CD8-positive, alpha-beta memory T cell (primary cell): ENCODE results near the gene TPRG1L. TPM values are rescaled to one million over a fixed set of nuclear protein-coding genes. Genes with fewer than 3 reads are reported as not detected.
A peak's percentile ranks its signal among the peaks of the same experiment; 100 is the strongest.

ENCODE experiments used
- CTCF ChIA-PET: fragments of 350-600 bp; sonication (Branson Sonifier 250); formaldehyde crosslinking; loops from one replicate; lab custom pipeline; 2021; ENCODE audit warnings: antibody characterized with exemption; lab: Charles Lee
- POLR2A ChIA-PET: fragments of 350-600 bp; sonication (Branson Sonifier 250); formaldehyde crosslinking; loops from one replicate; lab custom pipeline; 2021; ENCODE audit warnings: antibody characterized with exemption; lab: Charles Lee
- DNase-seq, 5 donors: peaks; one replicate each; pipeline versions ENCODE4 v3.0.0 to v3.0.0-alpha.2; 2020 to 2022; ENCODE audit warnings: mixed read lengths in 1 of 5
- H3K27ac ChIP-seq: one replicate; pipeline ENCODE4 v1.7.0; 2013; ENCODE audit warnings: low read depth, mild to moderate bottlenecking, low read length, moderate library complexity
- H3K27me3 ChIP-seq: 2 replicates; pipeline ENCODE4 v1.7.0; 2013; ENCODE audit warnings: low read length, mild to moderate bottlenecking; ENCODE audit not compliant: insufficient read depth, poor library complexity, severe bottlenecking
- H3K36me3 ChIP-seq: 2 replicates; pipeline ENCODE4 v1.7.0; 2013; ENCODE audit warnings: mild to moderate bottlenecking, low read length, moderate library complexity; ENCODE audit not compliant: insufficient read depth
- H3K4me1 ChIP-seq: 2 replicates; pipeline ENCODE4 v1.7.0; 2013; ENCODE audit warnings: mild to moderate bottlenecking, low read length, moderate library complexity; ENCODE audit not compliant: insufficient read depth
- H3K4me3 ChIP-seq: 2 replicates; pipeline ENCODE4 v1.7.0; 2013; ENCODE audit warnings: mild to moderate bottlenecking, low read length
- H3K9me3 ChIP-seq: 2 replicates; pipeline ENCODE4 v1.7.0; 2013; ENCODE audit warnings: mild to moderate bottlenecking, low read length
- H3K27ac Mint-ChIP-seq, 8 donors: one replicate each; pipeline ENCODE4 v1.8.0; 2020 to 2021; ENCODE audit warnings: mixed read lengths in 8 of 8, mild to moderate bottlenecking in 6 of 8, inconsistent platforms in 3 of 8, moderate library complexity in 3 of 8
- H3K27me3 Mint-ChIP-seq, 2 donors: one replicate each; pipeline ENCODE4 v1.8.0; 2020 to 2021; ENCODE audit warnings: mixed read lengths in 2 of 2, mild to moderate bottlenecking in 1 of 2, moderate library complexity in 1 of 2
- H3K36me3 Mint-ChIP-seq, 3 donors: one replicate each; pipeline ENCODE4 v1.8.0; 2020 to 2021; ENCODE audit warnings: mixed read lengths in 3 of 3, inconsistent platforms in 1 of 3, mild to moderate bottlenecking in 1 of 3
- H3K4me1 Mint-ChIP-seq, 3 donors: one replicate each; pipeline ENCODE4 v1.8.0; 2020 to 2021; ENCODE audit warnings: mixed read lengths in 3 of 3, inconsistent platforms in 1 of 3, mild to moderate bottlenecking in 1 of 3
- H3K4me3 Mint-ChIP-seq, 7 donors: one replicate each; pipeline ENCODE4 v1.8.0; 2020 to 2021; ENCODE audit warnings: mixed read lengths in 7 of 7, mild to moderate bottlenecking in 6 of 7, moderate library complexity in 4 of 7, inconsistent platforms in 2 of 7
- H3K9me3 Mint-ChIP-seq, 5 donors: one replicate each; pipeline ENCODE4 v1.8.0; 2020 to 2022; ENCODE audit warnings: mixed read lengths in 5 of 5, mild to moderate bottlenecking in 3 of 5, moderate library complexity in 2 of 5, inconsistent platforms in 1 of 5
- polyA plus RNA-seq: library from polyadenylated mRNA; unstranded; fragments of 300-500 nt; fragmentation: Illumina TruSeq; gene quantifications from one replicate; pipeline ENCODE4 v1.2.3, GENCODE V29; 2021
- total RNA-seq, 2 experiments: library from RNA; stranded (reverse); gene quantifications; one replicate each; pipeline ENCODE4 v1.2.3, GENCODE V29; 2021

Gene TPRG1L
- total and polyA plus RNA-seq, 3 experiments from 2014 or later, result 18.9 to 47.7 (median 21.1) TPM

DNA sequence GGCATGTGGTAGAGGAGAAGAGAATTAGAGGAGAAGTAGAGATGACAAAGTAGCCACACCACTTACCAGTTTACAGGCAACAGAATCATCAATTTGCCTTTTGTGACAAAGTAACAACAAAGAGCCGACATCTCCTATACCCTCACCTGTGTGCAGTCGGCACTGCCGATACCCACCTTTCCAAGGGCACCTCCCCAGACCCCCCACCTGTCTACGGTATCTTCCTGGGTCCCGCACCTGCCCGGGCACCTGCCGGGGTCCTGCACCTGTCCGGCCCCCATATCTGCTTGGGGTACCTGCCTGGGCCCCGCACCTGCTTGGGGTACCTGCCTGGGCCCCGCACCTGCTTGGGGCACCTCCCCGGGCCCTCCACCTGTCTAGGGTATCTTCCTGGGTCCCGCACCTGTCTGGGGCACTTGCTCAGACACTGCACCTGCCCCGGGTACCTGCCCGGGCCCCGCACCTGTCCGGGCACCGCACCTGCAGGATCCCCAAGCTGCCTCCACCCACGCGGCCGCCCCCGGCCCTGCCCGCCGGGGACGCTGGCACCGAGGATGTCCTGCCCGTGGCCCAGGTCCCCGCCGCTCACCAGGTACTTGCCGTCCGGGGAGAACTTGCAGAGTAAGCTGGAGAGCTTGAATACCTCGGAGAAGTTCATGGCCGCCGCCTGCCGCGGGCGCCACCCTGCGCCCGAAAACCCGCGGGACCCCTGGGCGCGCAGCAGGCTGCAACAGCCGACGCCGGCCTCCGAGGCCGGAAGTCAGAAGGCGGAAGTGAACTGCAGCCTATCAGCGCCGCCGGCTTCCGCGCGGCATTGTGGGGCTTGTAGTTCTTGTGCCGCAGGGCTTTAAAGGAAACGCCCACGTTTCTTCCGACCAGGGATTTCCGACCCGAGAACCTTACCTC is 24.8 kb downstream of the TPRG1L start, which contains the start of gene WRAP73:
Gene WRAP73, minus strand, starts transcription at position 762 of the 906 bp plus-strand sequence. Its CDS starts 104 bp downstream, at position 658.
- Histone ChIP-seq H3K36me3 (peaks cover 10% of the 10 kb centered on the region), H3K27me3 (peaks cover 20% of the 10 kb centered on the region), H3K4me3 (peak within 1 kb of the TSS; percentile 88), H3K9me3 (no peaks in the 10 kb centered on the region), H3K4me1 (peaks cover 32% of the 10 kb centered on the region), H3K27ac (peak within 1 kb of the TSS; percentile 68)
- Mint-ChIP-seq H3K9me3 (no peaks in the 10 kb centered on the region), H3K27me3 (peaks cover 19 to 24% of the 10 kb centered on the region in 2 donors), H3K4me3 (peak within 1 kb of the TSS; percentile 80 to 93 (median 85)), H3K4me1 (peaks cover 23 to 43% (median 32%) of the 10 kb centered on the region in 3 donors), H3K27ac (peak within 1 kb of the TSS; percentile 39 to 85 (median 78)), H3K36me3 (peaks cover 0 to 39% (median 6%) of the 10 kb centered on the region in 3 donors)
- ChIA-PET POLR2A (no interaction called here), CTCF (interaction anchor here (1.0 kb wide), 1 partner anchor 31 kb away, joined by 4 read pairs; no protein-coding TSS in a partner anchor)
- peak; percentile 78 to 91 (median 87) for DNase-seq

DNA sequence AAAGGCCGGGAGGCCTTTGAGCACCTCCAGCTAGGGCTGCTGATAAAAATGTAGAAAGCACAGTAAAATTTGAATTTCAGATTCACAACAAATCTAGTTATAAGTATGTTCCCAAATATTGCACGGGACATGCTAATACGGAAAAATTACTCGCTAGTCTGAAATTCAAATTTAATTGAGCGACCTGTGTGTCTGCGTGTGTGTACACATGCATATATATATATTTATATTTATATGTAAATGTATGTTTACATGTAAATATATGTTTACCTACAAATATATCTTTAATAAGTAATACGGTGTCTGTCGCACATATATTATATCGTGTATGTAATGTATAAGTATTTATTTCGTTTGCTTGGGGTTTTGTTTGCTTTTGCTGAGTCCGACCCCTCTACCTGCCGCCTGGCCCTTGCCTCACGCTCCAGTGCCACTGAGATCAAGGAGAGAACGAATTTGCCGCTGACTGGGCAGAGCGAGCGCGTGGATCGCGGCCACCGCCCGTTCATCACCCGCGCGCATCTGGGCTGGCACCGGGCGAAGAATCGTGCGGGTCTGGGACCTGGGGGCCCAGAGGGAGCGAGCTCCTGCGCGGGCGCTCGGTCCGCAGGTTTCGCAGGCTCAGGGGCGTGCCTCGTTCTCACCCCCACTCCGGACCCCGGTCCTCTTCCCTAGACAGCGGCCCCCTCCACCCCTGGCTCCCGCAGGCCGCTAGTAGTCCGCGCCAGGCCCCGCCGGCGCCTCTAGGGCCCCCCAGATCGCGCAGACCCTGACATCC is 25.6 kb downstream of the TPRG1L start:
- Histone ChIP-seq H3K27me3 (peaks cover 20% of the 10 kb centered on the region), H3K4me3 (peak overlapping the region; percentile 88), H3K9me3 (no peaks in the 10 kb centered on the region), H3K27ac (no peak overlapping the region), H3K4me1 (peaks cover 32% of the 10 kb centered on the region), H3K36me3 (peaks cover 10% of the 10 kb centered on the region)
- H3K9me3 Mint-ChIP-seq, result peaks cover 0 to under 1% (median 0%) of the 10 kb centered on the region in 5 donors
- peak overlapping the region; percentile 74 to 87 (median 84) for H3K4me3 Mint-ChIP-seq
- peaks cover 21 to 31% of the 10 kb centered on the region in 2 donors for H3K27me3 Mint-ChIP-seq
- CTCF ChIA-PET, result interaction anchor here (1.2 kb wide), 1 partner anchor 29 kb away, joined by 3 read pairs; no protein-coding TSS in a partner anchor
- peaks cover 0 to 33% (median 6%) of the 10 kb centered on the region in 3 donors for H3K36me3 Mint-ChIP-seq
- peak overlapping the region in 6 of 8 donors; percentile 31 to 76 (median 51) for H3K27ac Mint-ChIP-seq
- H3K4me1 Mint-ChIP-seq, result peaks cover 23 to 43% (median 32%) of the 10 kb centered on the region in 3 donors
- DNase-seq, result peak in 1 of 5 donors; percentile 15
- POLR2A ChIA-PET, result no interaction called here

DNA sequence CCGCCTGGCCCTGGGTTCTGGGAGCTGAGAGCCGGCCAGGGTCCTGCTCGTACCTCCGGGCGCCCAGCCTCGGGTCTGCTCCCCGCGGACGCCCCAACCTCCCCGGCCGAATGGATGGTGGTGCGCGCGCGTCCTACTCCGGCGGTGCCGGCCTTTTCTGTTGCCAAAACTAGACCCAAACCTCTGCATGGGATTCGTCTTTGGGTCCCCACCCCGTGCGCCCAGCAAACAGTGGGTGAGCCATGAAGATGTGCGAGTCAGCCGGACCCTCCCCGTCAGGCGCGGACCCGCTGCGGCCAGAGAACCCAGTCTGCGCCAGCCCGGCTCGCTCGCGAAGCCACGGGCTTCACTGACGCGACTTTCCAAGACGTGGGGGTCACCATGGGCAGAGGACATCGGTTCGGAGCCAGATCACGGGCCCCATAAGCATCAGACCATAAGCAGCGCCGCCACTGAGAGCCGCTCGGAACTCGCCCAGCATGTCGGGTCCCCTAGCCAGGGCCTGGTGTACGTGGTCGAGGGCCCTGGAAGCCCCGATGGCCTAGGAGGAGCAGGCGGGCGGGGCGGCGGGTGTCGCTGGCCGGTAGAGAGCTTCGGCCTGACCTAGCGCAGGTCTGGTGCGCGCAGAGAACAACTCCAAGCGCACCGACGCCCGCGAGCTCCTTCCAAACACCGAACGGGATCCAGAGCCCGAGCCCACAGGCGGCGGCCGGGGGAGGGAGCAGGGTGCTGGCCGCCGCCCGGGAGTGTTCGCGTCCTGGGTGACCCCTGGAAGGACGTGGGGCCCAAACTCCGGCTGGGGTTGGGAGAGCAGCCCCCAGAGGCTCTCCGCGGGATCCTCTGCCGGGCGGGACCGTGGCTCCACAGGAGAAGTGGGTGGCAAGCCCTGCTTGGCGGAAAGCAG is 26.5 kb downstream of the TPRG1L start:
- H3K4me1 ChIP-seq, result peaks cover 32% of the 10 kb centered on the region
- H3K36me3 ChIP-seq, result peaks cover 9% of the 10 kb centered on the region
- no peaks in the 10 kb centered on the region for H3K9me3 ChIP-seq
- H3K27ac Mint-ChIP-seq, result no peak overlapping the region
- no peak overlapping the region for H3K27ac ChIP-seq
- peaks cover 20% of the 10 kb centered on the region for H3K27me3 ChIP-seq
- peak overlapping the region; percentile 36 to 67 (median 62) for H3K4me3 Mint-ChIP-seq
- peaks cover 0 to 2% (median 0%) of the 10 kb centered on the region in 5 donors for H3K9me3 Mint-ChIP-seq
- CTCF ChIA-PET, result interaction anchor here (1.2 kb wide), 1 partner anchor 30 kb away, joined by 3 read pairs; no protein-coding TSS in a partner anchor
- POLR2A ChIA-PET, result no interaction called here
- H3K4me1 Mint-ChIP-seq, result peaks cover 23 to 43% (median 32%) of the 10 kb centered on the region in 3 donors
- DNase-seq, result peak in 1 of 5 donors; percentile 8
- H3K27me3 Mint-ChIP-seq, result peaks cover 24 to 38% of the 10 kb centered on the region in 2 donors
- no peak overlapping the region for H3K4me3 ChIP-seq
- peaks cover 0 to 24% (median 4%) of the 10 kb centered on the region in 3 donors for H3K36me3 Mint-ChIP-seq

DNA sequence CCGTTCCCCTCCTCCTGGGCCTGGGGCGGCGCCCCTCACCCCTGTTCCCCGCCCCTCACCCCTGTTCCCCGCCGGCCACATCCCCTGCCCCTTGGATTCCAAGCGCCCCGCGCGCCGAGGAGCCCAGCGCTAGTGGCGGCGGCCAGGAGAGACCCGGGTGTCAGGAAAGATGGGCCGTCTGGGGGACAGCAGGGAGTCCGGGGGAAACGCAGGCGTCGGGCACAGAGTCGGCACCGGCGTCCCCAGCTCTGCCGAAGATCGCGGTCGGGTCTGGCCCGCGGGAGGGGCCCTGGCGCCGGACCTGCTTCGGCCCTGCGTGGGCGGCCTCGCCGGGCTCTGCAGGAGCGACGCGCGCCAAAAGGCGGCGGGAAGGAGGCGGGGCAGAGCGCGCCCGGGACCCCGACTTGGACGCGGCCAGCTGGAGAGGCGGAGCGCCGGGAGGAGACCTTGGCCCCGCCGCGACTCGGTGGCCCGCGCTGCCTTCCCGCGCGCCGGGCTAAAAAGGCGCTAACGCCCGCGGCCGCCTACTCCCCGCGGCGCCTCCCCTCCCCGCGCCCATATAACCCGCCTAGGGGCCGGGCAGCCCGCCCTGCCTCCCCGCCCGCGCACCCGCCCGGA is 27.2 kb downstream of the TPRG1L start, which contains the start of gene TP73:
Gene TP73, plus strand, starts transcription at position 587 of the 618 bp plus-strand sequence. CDS start 29,850 bp downstream, outside the sequence.
- Histone ChIP-seq H3K4me3 (no peak within 1 kb of the TSS), H3K4me1 (peaks cover 32% of the 10 kb centered on the region), H3K27me3 (peaks cover 20% of the 10 kb centered on the region), H3K9me3 (no peaks in the 10 kb centered on the region), H3K36me3 (peaks cover 1% of the 10 kb centered on the region), H3K27ac (no peak within 1 kb of the TSS)
- peak in 1 of 5 donors; percentile 7 for DNase-seq
- peaks cover 0 to 17% (median 4%) of the 10 kb centered on the region in 3 donors for H3K36me3 Mint-ChIP-seq
- H3K4me3 Mint-ChIP-seq, result peak within 1 kb of the TSS; percentile 20 to 76 (median 46)
- peak within 1 kb of the TSS in 1 of 8 donors; percentile 23 for H3K27ac Mint-ChIP-seq
- H3K4me1 Mint-ChIP-seq, result peaks cover 23 to 41% (median 32%) of the 10 kb centered on the region in 3 donors
- peaks cover 0 to 2% (median 0%) of the 10 kb centered on the region in 5 donors for H3K9me3 Mint-ChIP-seq
- CTCF ChIA-PET, result no interaction called here
- H3K27me3 Mint-ChIP-seq, result peaks cover 25 to 45% of the 10 kb centered on the region in 2 donors
- POLR2A ChIA-PET, result no interaction called here

DNA sequence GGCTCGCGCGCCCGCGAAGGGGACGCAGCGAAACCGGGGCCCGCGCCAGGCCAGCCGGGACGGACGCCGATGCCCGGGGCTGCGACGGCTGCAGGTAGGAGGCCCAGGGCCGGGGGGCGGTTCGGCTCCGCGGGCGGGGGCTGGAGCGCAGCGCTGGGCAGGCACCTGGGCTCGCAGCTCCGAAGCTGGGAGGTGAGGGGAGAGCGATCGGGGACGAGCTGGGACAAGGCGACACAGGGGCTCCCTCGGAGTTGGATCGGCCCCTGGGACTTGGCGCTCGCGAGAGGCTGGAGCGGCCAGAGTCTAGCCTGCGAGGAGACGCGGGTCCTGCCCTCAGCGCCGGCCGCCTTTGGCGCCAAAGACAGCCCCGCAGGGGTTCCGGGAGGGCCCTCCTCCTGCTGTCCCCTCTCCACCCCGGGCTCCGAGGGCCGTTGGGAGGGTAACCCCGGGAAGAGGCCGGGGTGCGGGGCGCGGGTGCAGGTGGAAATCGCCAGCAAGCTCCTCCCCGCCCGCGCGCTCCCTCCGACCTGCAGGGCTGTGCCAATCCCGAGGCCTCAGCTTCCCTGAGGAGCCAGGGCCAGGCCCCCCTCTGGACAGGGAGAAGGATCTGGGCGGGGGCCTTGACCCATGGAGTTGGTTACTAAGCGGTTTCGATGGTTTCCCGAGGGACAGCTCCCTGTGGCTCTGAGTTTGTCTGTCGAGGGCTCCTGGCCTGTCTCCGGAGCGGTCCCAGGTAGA is 27.9 kb downstream of the TPRG1L start:
- Mint-ChIP-seq H3K9me3 (peaks cover 0 to 2% (median 0%) of the 10 kb centered on the region in 5 donors), H3K4me3 (peak overlapping the region in 5 of 7 donors; percentile 25 to 76 (median 46)), H3K4me1 (peaks cover 22 to 36% (median 29%) of the 10 kb centered on the region in 3 donors), H3K27me3 (peaks cover 27 to 50% of the 10 kb centered on the region in 2 donors), H3K36me3 (peaks cover 0 to 10% (median 4%) of the 10 kb centered on the region in 3 donors), H3K27ac (peak overlapping the region in 1 of 8 donors; percentile 23)
- Histone ChIP-seq H3K27ac (no peak overlapping the region), H3K9me3 (no peaks in the 10 kb centered on the region), H3K4me3 (no peak overlapping the region), H3K4me1 (peaks cover 32% of the 10 kb centered on the region), H3K27me3 (peaks cover 20% of the 10 kb centered on the region), H3K36me3 (no peaks in the 10 kb centered on the region)
- no peak for DNase-seq
- CTCF ChIA-PET, result interaction anchor here (0.8 kb wide), 1 partner anchor 31 kb away, joined by 3 read pairs; no protein-coding TSS in a partner anchor
- POLR2A ChIA-PET, result no interaction called here

DNA sequence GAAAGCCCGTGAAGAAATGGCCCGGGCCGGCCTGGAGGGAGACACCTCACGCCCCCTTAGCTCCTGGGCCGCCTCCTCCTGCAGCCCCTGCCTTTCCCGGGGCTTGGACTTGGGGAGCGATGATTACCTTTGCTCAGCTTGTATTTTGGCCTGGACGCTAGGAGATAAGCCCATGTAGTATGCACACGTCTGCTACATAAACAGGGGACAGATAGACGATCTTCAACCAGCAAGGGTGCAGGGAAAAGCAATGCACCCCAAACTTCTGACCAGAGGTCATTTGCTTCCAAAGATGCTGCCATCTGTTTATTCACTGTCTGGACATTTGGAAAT is 28.4 kb downstream of the TPRG1L start:
- H3K4me1 ChIP-seq, result peaks cover 31% of the 10 kb centered on the region
- H3K4me3 ChIP-seq, result no peak overlapping the region
- no peak overlapping the region for H3K27ac ChIP-seq
- ChIA-PET CTCF (interaction anchor here (0.8 kb wide), 1 partner anchor 31 kb away, joined by 3 read pairs; no protein-coding TSS in a partner anchor), POLR2A (no interaction called here)
- Mint-ChIP-seq H3K4me1 (peaks cover 17 to 30% (median 23%) of the 10 kb centered on the region in 3 donors), H3K27ac (peak overlapping the region in 1 of 8 donors; percentile 23), H3K9me3 (peaks cover 0 to 2% (median 0%) of the 10 kb centered on the region in 5 donors), H3K4me3 (peak overlapping the region in 5 of 7 donors; percentile 25 to 76 (median 46)), H3K36me3 (peaks cover 0 to 6% (median 2%) of the 10 kb centered on the region in 3 donors), H3K27me3 (peaks cover 27 to 55% of the 10 kb centered on the region in 2 donors)
- no peak for DNase-seq
- H3K27me3 ChIP-seq, result peaks cover 20% of the 10 kb centered on the region
- no peaks in the 10 kb centered on the region for H3K9me3 ChIP-seq
- H3K36me3 ChIP-seq, result no peaks in the 10 kb centered on the region
